GM10266 (cell line): ENCODE measurements around the gene NXN.

Experiments
- DNase-seq: peaks from one replicate; pipeline ENCODE4 v3.0.0; 2012; ENCODE audit errors: extremely low spot score
- CTCF ChIP-seq: IDR thresholded peaks from 2 replicates; pipeline ENCODE4 v1.5.1; 2012; ENCODE audit warnings: mild to moderate bottlenecking, low read depth; ENCODE audit not compliant: control insufficient read depth, insufficient read depth; ENCODE audit errors: missing control alignments

The NXN gene

GRCh38 chr17:864315-864714, 115.3 kb downstream of the NXN start:
- TF ChIP-seq CTCF = no peak

GRCh38 chr17:863880-864279, 115.7 kb downstream of the NXN start:
- no peak for TF ChIP-seq CTCF
- no peak for DNase-seq

More at GRCh38 chr17:864315-864714, 115.3 kb downstream of the NXN start:
- DNase-seq = no peak

GRCh38 chr17:862582-862981, 117.0 kb downstream of the NXN start:
- no peak for TF ChIP-seq CTCF
- no peak for DNase-seq

- no peak for DNase-seq
- TF ChIP-seq CTCF = no peak
Observed at GRCh38 chr17:861364-861763, 118.2 kb downstream of the NXN start.

GRCh38 chr17:860805-861204, 118.8 kb downstream of the NXN start:
- TF ChIP-seq CTCF = no peak

GRCh38 chr17:859824-860195, 119.8 kb downstream of the NXN start:
- DNase-seq = no peak
- no peak for TF ChIP-seq CTCF

More at GRCh38 chr17:860805-861204, 118.8 kb downstream of the NXN start:
- DNase-seq = no peak

- TF ChIP-seq CTCF = no peak
- no peak for DNase-seq
Observed at GRCh38 chr17:859061-859823, 120.3 kb downstream of the NXN start.
